IMR-90 (cell line): Measurements from ENCODE around the gene RUNX1. TPM values are rescaled to one million over a fixed set of nuclear protein-coding genes. Genes with fewer than 3 reads are reported as not detected.

ENCODE experiments used
- ATAC-seq: fragments of 200-7000 bp; cut with Tn5 transposase; 2 replicates; pipeline ENCODE4 v1.9.1; 2020; ENCODE audit warnings: low read depth, mild to moderate bottlenecking, moderate library complexity
- BruUV-seq: library from RNA; stranded (reverse); fragments of 400-500 nt; replicated peaks from 2 replicates; lab custom pipeline; 2021; lab: Mats Ljungman, UMichigan
- CTCF ChIA-PET: fragments of 300-600 bp; formaldehyde crosslinking; extraction: SDS; loops from one replicate; lab custom pipeline; 2021; ENCODE audit warnings: antibody characterized with exemption; lab: Yijun Ruan, JAX
- POLR2A ChIA-PET: fragments of 300-600 bp; sonication (Branson Sonifier 250); formaldehyde crosslinking; loops from one replicate; lab custom pipeline; 2022; ENCODE audit warnings: antibody characterized with exemption; ENCODE audit not compliant: unreplicated experiment; lab: Charles Lee
- DNase-seq: peaks from one replicate; pipeline ENCODE4 v3.0.0; 2013
- H2AFZ ChIP-seq: replicated peaks from 2 replicates; pipeline ENCODE3; 2013; ENCODE audit warnings: low read length, mild to moderate bottlenecking; ENCODE audit not compliant: poor library complexity
- H2AK5ac ChIP-seq: 2 replicates; pipeline ENCODE4 v1.6.1; 2013; ENCODE audit warnings: low read depth, low read length, inconsistent platforms
- H2AK9ac ChIP-seq: replicated peaks from 2 replicates; pipeline ENCODE3; 2013; ENCODE audit warnings: mild to moderate bottlenecking, low read depth, low read length, moderate library complexity; ENCODE audit not compliant: poor library complexity
- H2BK120ac ChIP-seq: 2 replicates; pipeline ENCODE4 v1.6.1; 2013; ENCODE audit warnings: low read depth, low read length, inconsistent platforms
- H2BK15ac ChIP-seq: 3 replicates; pipeline ENCODE4 v1.6.1; 2013; ENCODE audit warnings: low read depth, low read length, inconsistent platforms
- H2BK20ac ChIP-seq: 2 replicates; pipeline ENCODE4 v1.6.1; 2013; ENCODE audit warnings: low read depth, mild to moderate bottlenecking, inconsistent platforms, low read length, moderate library complexity
- H2BK5ac ChIP-seq: 2 replicates; pipeline ENCODE4 v1.6.1; 2013; ENCODE audit warnings: mild to moderate bottlenecking, low read depth, low read length, inconsistent platforms; ENCODE audit not compliant: poor library complexity, severe bottlenecking
- H3K14ac ChIP-seq: replicated peaks from 2 replicates; pipeline ENCODE4 v1.6.1; 2013; ENCODE audit warnings: low read depth, low read length, inconsistent platforms
- H3K18ac ChIP-seq: 2 replicates; pipeline ENCODE4 v1.6.1; 2013; ENCODE audit warnings: low read depth, low read length, control low read depth
- H3K23ac ChIP-seq: 2 replicates; pipeline ENCODE4 v1.6.1; 2013; ENCODE audit warnings: low read depth, low read length, inconsistent platforms
- H3K27ac ChIP-seq: 2 replicates; pipeline ENCODE4 v1.5.1; 2013; ENCODE audit warnings: mild to moderate bottlenecking, control low read depth, low read length; ENCODE audit not compliant: insufficient read depth
- H3K27me3 ChIP-seq: 2 replicates; pipeline ENCODE4 v1.6.1; 2013; ENCODE audit warnings: low read length; ENCODE audit not compliant: control insufficient read depth, insufficient read depth
- H3K36me3 ChIP-seq: 2 replicates; pipeline ENCODE4 v1.6.1; 2013; ENCODE audit warnings: low read length, mixed read lengths; ENCODE audit not compliant: control insufficient read depth, insufficient read depth
- H3K4ac ChIP-seq: 2 replicates; pipeline ENCODE4 v1.6.1; 2013; ENCODE audit warnings: low read depth, low read length, inconsistent platforms
- H3K4me1 ChIP-seq: 2 replicates; pipeline ENCODE4 v1.6.1; 2013; ENCODE audit warnings: low read length, mixed read lengths; ENCODE audit not compliant: control insufficient read depth, insufficient read depth
- H3K4me2 ChIP-seq: 2 replicates; pipeline ENCODE4 v1.6.1; 2013; ENCODE audit warnings: low read depth, mild to moderate bottlenecking, control low read depth, low read length, moderate library complexity
- H3K4me3 ChIP-seq: 2 replicates; pipeline ENCODE4 v1.5.1; 2013; ENCODE audit warnings: low read depth, mild to moderate bottlenecking, control low read depth, low read length, moderate library complexity; ENCODE audit not compliant: insufficient read depth
- H3K56ac ChIP-seq: 2 replicates; pipeline ENCODE4 v1.6.1; 2013; ENCODE audit warnings: low read length, inconsistent platforms; ENCODE audit not compliant: insufficient read depth; ENCODE audit errors: extremely low read depth
- H3K79me1 ChIP-seq, 2 experiments: 2 replicates each; pipeline ENCODE4 v1.6.1; 2013; ENCODE audit warnings: low read length in 2 of 2, inconsistent platforms in 1 of 2, low read depth in 1 of 2
- H3K9ac ChIP-seq: 2 replicates; pipeline ENCODE4 v1.6.1; 2013; ENCODE audit warnings: low read depth, low read length, control low read depth
- H3K9me1 ChIP-seq: 2 replicates; pipeline ENCODE4 v1.6.1; 2013; ENCODE audit warnings: low read length, inconsistent platforms; ENCODE audit not compliant: insufficient read depth
- H3K9me3 ChIP-seq: 2 replicates; pipeline ENCODE4 v1.6.1; 2013; ENCODE audit warnings: low read length; ENCODE audit not compliant: control insufficient read depth, insufficient read depth
- H4K20me1 ChIP-seq: 2 replicates; pipeline ENCODE4 v1.6.1; 2013; ENCODE audit warnings: low read length, inconsistent platforms; ENCODE audit not compliant: insufficient read depth
- H4K5ac ChIP-seq: 2 replicates; pipeline ENCODE4 v1.6.1; 2013; ENCODE audit warnings: mild to moderate bottlenecking, low read depth, low read length, control low read depth
- H4K8ac ChIP-seq, 2 experiments: 2 replicates each; pipeline ENCODE4 v1.6.1; 2013; ENCODE audit warnings: low read depth in 2 of 2, low read length in 2 of 2, control low read depth in 1 of 2, inconsistent platforms in 1 of 2
- H4K91ac ChIP-seq: 2 replicates; pipeline ENCODE4 v1.6.1; 2013; ENCODE audit warnings: low read depth, low read length, inconsistent platforms; ENCODE audit not compliant: insufficient read depth
- CEBPB ChIP-seq: IDR thresholded peaks from 2 replicates; pipeline ENCODE4 v1.6.1; 2012; ENCODE audit warnings: low read depth, low read length, improper control_type of control experiment
- POLR2A ChIP-seq: IDR thresholded peaks from 2 replicates; pipeline ENCODE4 v1.6.1; 2012; ENCODE audit warnings: mild to moderate bottlenecking, low read depth, low read length
- RAD21 ChIP-seq: IDR thresholded peaks from 2 replicates; pipeline ENCODE4 v1.6.1; 2012; ENCODE audit warnings: low read length, improper control_type of control experiment
- RCOR1 ChIP-seq: IDR thresholded peaks from 2 replicates; pipeline ENCODE4 v1.6.1; 2012; ENCODE audit warnings: mild to moderate bottlenecking, low read length, improper control_type of control experiment; ENCODE audit not compliant: insufficient replicate concordance
- WGBS, 2 experiments: methylation state at CpG; one replicate each; pipeline versions ENCODE4 v1.1.5 to v1.1.7; 2013; ENCODE audit warnings: missing lambda C conversion rate in 2 of 2; ENCODE audit not compliant: insufficient read length in 1 of 2; ENCODE audit errors: extremely low coverage in 2 of 2; 5-methylcytosine and 5-hydroxymethylcytosine counted together
- dilution Hi-C: fragments of 300-500 bp; cut with HindIII; formaldehyde crosslinking; loops from one replicate; pipeline ENCODE4 v1.14.3; 2018; ENCODE audit warnings: low sequenced_read_pairs; ENCODE audit not compliant: unreplicated experiment
- in situ Hi-C: fragments of 300-500 bp; cut with MboI; formaldehyde crosslinking; loops from 3 replicates; pipeline ENCODE4 v1.14.3; 2019; ENCODE audit warnings: low sequenced_read_pairs, inconsistent platforms, mixed read lengths
- intact Hi-C: fragments of 100-400 bp; cut with micrococcal nuclease; formaldehyde crosslinking; loops from 2 replicates; pipeline ENCODE4 v1.10.0; 2022
- polyA plus RNA-seq, 3 experiments: library from polyadenylated mRNA; depleted of rRNA; stranded (reverse); fragments of >200 nt; gene quantifications; 2 replicates each; pipeline ENCODE4 v1.2.3, GENCODE V29; 2012; ENCODE audit warnings: low replicate concordance in 1 of 3
- total RNA-seq: library from RNA; depleted of rRNA; stranded (reverse); fragments of >200 nt; gene quantifications from 2 replicates; pipeline ENCODE4 v1.2.3, GENCODE V29; 2012
- TF ChIP-seq, protein P1 (sequence below): fragments of 150-350 bp; IDR thresholded peaks from 2 replicates; pipeline ENCODE4 v1.6.1; 2017; ENCODE audit warnings: mild to moderate bottlenecking, antibody characterized with exemption, low read length, low read depth

The RUNX1 gene
- total and polyA plus RNA-seq, 2 of the 4 experiments (the other 2 are of a cell fraction): 34.5 to 56.5 TPM

DNA sequence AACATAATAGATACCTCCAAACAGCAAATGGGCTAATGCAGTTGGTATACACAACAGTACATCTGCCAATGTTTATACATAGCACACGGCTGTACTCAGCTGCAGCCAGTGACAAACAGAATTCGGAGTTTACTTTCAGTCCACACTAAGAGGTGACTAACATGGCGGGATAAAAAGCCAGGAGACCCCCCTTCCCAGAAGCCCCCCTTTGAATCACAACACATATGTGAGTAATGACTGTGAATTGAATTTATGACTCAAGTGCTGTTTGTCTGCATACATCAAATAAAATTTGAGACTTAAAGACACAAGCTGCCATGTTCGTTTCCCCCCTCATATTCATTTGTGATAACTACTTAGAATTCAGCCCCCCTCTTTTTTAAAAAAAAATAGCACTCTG lies 113.2 kb downstream of the RUNX1 start:
- Histone ChIP-seq H3K4me3 (no peak overlapping the region), H3K4ac (no peak overlapping the region), H3K14ac (no peak overlapping the region), H3K4me2 (peak overlapping the region; percentile 68), H3K23ac (no peak overlapping the region), H4K91ac (no peak overlapping the region), H3K9me1 (peaks cover 2% of the 10 kb centered on the region; the same call in 1 of the 2 replicates), H2BK15ac (0 out of 3 replicates have a peak overlapping the region, but pooled peaks have one; percentile 12), H2BK120ac (peak overlapping the region; percentile 43; the same call in 1 of the 2 replicates), H3K56ac (no peak overlapping the region), H3K27me3 (no peaks in the 10 kb centered on the region), H3K18ac (no peak overlapping the region), H3K9ac (no peak overlapping the region), H3K4me1 (peaks cover 14% of the 10 kb centered on the region), H3K36me3 (no peaks in the 10 kb centered on the region), H4K20me1 (no peaks in the 10 kb centered on the region), H2AK5ac (no peak overlapping the region), H4K8ac (peak overlapping the region in 1 of 2 experiments; percentile 47; a peak in 2 of 4 replicates), H3K27ac (no peak overlapping the region), H2BK20ac (no peak overlapping the region), H2AK9ac (no peak overlapping the region), H2BK5ac (no peak overlapping the region), H3K79me1 (peaks cover 0 to 6% of the 10 kb centered on the region in 2 experiments; a peak in 1 of 4 replicates), H4K5ac (no peak overlapping the region), H3K9me3 (no peaks in the 10 kb centered on the region), H2AFZ (no peak overlapping the region)
- 0 out of 2 replicates have a peak, but pooled peaks have one; percentile 42 for ATAC-seq
- CTCF ChIA-PET: interaction anchor here (0.6 to 0.9 kb wide), 3 partner anchors 12 to 62 kb away, joined by 3 to 6 read pairs (median 3); no protein-coding TSS in a partner anchor
- POLR2A ChIA-PET: no interaction called here
- WGBS, 2 experiments: no CpG with 5 or more reads among the region's 4 CpGs
- no peak for TF ChIP-seq RCOR1
- TF ChIP-seq RAD21: no peak
- TF ChIP-seq, protein P1, sequence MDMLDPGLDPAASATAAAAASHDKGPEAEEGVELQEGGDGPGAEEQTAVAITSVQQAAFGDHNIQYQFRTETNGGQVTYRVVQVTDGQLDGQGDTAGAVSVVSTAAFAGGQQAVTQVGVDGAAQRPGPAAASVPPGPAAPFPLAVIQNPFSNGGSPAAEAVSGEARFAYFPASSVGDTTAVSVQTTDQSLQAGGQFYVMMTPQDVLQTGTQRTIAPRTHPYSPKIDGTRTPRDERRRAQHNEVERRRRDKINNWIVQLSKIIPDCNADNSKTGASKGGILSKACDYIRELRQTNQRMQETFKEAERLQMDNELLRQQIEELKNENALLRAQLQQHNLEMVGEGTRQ: no peak
- TF ChIP-seq CEBPB: no peak
- no peak for TF ChIP-seq POLR2A
- no peak for DNase-seq
- no TSS peak for BruUV-seq
- in situ Hi-C loops (no loop called here), intact Hi-C loops (no loop called here), dilution Hi-C loops (no loop called here)
